Testis (tissue), 2 donors: ENCODE data around the gene PUM2.

ENCODE experiments used
- CTCF ChIP-seq, 3 experiments: fragments of 450-650 bp in 2 of 3; fragments of 200-600 bp in 1 of 3; sonication (generic) in 1 of 3; IDR thresholded peaks; one replicate each; pipeline ENCODE4 v1.5.1; 2016 to 2019; ENCODE audit warnings: antibody characterized with exemption in 3 of 3, mild to moderate bottlenecking in 2 of 3, moderate library complexity in 1 of 3
- POLR2A ChIP-seq: fragments of 450-650 bp; IDR thresholded peaks from one replicate; pipeline ENCODE4 v1.6.1; 2017; ENCODE audit warnings: antibody characterized with exemption, mild to moderate bottlenecking, moderate library complexity

- TF ChIP-seq CTCF (IDR thresholded peaks at IDR 0.05) (no peak), POLR2A (no peak)
These were observed 46.7 kb downstream of the PUM2 start for GRCh38 chr2:20303966-20304365.
